CD4-positive, alpha-beta T cell (primary cell): ENCODE measurements around the gene MAST2. TPM values are rescaled to one million over a fixed set of nuclear protein-coding genes. Genes with fewer than 3 reads are reported as not detected.

ENCODE experiments used
- ATAC-seq: fragments of 200-7000 bp; cut with Tn5 transposase; one replicate; pipeline ENCODE4 v1.10.0; 2022; ENCODE audit warnings: mild to moderate bottlenecking; ENCODE audit not compliant: poor library complexity
- CTCF ChIA-PET: fragments of 350-600 bp; sonication (Branson Sonifier 250); formaldehyde crosslinking; loops from one replicate; lab custom pipeline; 2021; ENCODE audit warnings: antibody characterized with exemption, inconsistent platforms; lab: Charles Lee
- POLR2A ChIA-PET: fragments of 350-600 bp; sonication (Branson Sonifier 250); formaldehyde crosslinking; loops from one replicate; lab custom pipeline; 2021; ENCODE audit warnings: antibody characterized with exemption, inconsistent platforms; lab: Charles Lee
- DNase-seq, 14 experiments: peaks; one replicate each; pipeline ENCODE4 v3.0.0-alpha.2; 2013 to 2020; ENCODE audit warnings: mixed read lengths in 2 of 14
- H3K27ac ChIP-seq, 2 donors: one replicate each; pipeline versions ENCODE4 v1.5.1 to v1.7.0; 2013; ENCODE audit warnings: low read length in 2 of 2, low read depth in 1 of 2, mild to moderate bottlenecking in 1 of 2
- H3K27me3 ChIP-seq, 2 experiments: 1 replicate in 1 of 2; 2 replicates in 1 of 2; pipeline versions ENCODE4 v1.6.1 to v1.7.0; 2013; ENCODE audit warnings: low read length in 2 of 2, control low read depth in 1 of 2, mild to moderate bottlenecking in 1 of 2, moderate library complexity in 1 of 2; ENCODE audit not compliant: insufficient read depth in 2 of 2, control insufficient read depth in 1 of 2
- H3K36me3 ChIP-seq: one replicate; pipeline ENCODE4 v1.6.1; 2013; ENCODE audit warnings: low read length, control low read depth; ENCODE audit not compliant: insufficient read depth
- H3K4me1 ChIP-seq: one replicate; pipeline ENCODE4 v1.6.1; 2013; ENCODE audit warnings: low read length, control low read depth; ENCODE audit not compliant: insufficient read depth
- H3K4me3 ChIP-seq: one replicate; pipeline ENCODE4 v1.5.1; 2013; ENCODE audit warnings: mild to moderate bottlenecking, low read length, moderate library complexity
- H3K9me3 ChIP-seq, 2 experiments: 1 replicate in 1 of 2; 2 replicates in 1 of 2; pipeline versions ENCODE4 v1.6.1 to v1.7.0; 2013; ENCODE audit warnings: low read length in 2 of 2, mild to moderate bottlenecking in 2 of 2, control low read depth in 1 of 2, moderate library complexity in 1 of 2; ENCODE audit not compliant: control insufficient read depth in 1 of 2, insufficient read depth in 1 of 2
- H3K27ac Mint-ChIP-seq: one replicate; pipeline ENCODE4 v1.8.0; 2020; ENCODE audit warnings: mixed read lengths
- H3K27me3 Mint-ChIP-seq: one replicate; pipeline ENCODE4 v1.8.0; 2021; ENCODE audit warnings: mixed read lengths
- H3K36me3 Mint-ChIP-seq: one replicate; pipeline ENCODE4 v1.8.0; 2021; ENCODE audit warnings: low read depth, mixed read lengths
- H3K4me1 Mint-ChIP-seq: one replicate; pipeline ENCODE4 v1.8.0; 2021; ENCODE audit warnings: low read depth, mixed read lengths
- H3K4me3 Mint-ChIP-seq: one replicate; pipeline ENCODE4 v1.8.0; 2020; ENCODE audit warnings: mild to moderate bottlenecking, mixed read lengths
- H3K9me3 Mint-ChIP-seq: one replicate; pipeline ENCODE4 v1.8.0; 2020; ENCODE audit warnings: mixed read lengths
- intact Hi-C, 2 experiments: fragments of 100-400 bp; cut with DNase I in 1 of 2; cut with micrococcal nuclease in 1 of 2; formaldehyde crosslinking; loops; one replicate each; pipeline versions ENCODE4 v1.15.1 to v1.9.0; 2023 to 2025; cut with DNase I, micrococcal nuclease
- total RNA-seq, 174 experiments: library from RNA in 2 of 174; stranded (reverse) in 2 of 174; gene quantifications; one replicate each; pipeline ENCODE4 v1.2.3 and lab custom pipeline; 2021 to 2026
- TF ChIP-seq, protein P1 (sequence below): fragments of 200-600 bp; IDR thresholded peaks from one replicate; pipeline ENCODE4 v1.8.0; 2022; ENCODE audit warnings: antibody characterized with exemption, mild to moderate bottlenecking

The MAST2 gene
- total RNA-seq, 2 experiments from 2014 or later = 5.7 to 6.5 TPM

DNA sequence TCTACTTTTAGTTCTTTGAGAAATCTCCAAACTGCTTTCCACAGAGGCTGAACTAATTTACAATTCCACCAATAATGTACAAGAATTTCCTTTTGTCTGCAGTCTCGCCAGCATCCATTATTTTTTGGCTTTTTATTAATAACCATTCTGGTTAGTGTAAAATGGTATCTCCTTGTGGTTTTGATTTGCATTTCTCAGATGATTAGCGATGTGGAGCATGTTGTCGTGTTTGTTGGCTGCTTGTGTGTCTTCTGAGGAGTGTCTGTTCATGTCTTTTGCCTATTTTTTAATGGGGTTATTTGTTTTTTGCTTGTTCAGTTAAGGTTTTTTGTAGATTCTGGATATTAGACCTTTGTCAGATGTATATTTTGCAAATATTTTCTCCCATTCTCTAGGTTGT, 131.5 kb downstream of the MAST2 start:
- POLR2A ChIA-PET = no interaction called here
- no peak overlapping the region for H3K4me3 ChIP-seq
- intact Hi-C loops = no loop called here

DNA sequence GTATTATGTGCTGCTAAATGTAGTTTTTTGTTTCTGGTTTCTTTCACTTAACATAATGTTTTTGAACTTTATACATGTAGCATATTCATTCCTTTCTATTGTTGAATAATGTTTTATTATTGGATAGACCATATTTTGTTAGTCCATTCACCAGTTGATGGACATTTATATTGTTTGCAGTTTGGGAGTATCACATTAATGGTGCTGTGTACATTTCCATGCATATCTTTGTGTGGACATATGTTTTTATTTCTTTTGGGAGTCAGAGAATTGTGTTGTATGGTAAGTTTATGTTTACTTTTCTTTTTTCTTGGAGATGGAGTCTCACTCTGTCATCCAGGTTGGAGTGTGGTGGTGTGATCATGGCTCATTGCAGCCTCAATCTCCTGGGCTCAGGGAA, 134.6 kb downstream of the MAST2 start:
- H3K4me1 Mint-ChIP-seq = no peaks in the 10 kb centered on the region
- ChIA-PET CTCF (no interaction called here), POLR2A (no interaction called here)
- peaks cover 3% of the 10 kb centered on the region for H3K9me3 Mint-ChIP-seq
- H3K27ac ChIP-seq = no peak overlapping the region
- no peak overlapping the region for H3K4me3 ChIP-seq
- intact Hi-C loops = no loop called here
- no peak for DNase-seq
- H3K4me3 Mint-ChIP-seq = no peak overlapping the region
- H3K27ac Mint-ChIP-seq = no peak overlapping the region
- H3K9me3 ChIP-seq = peaks cover 4 to 13% of the 10 kb centered on the region in 2 experiments
- TF ChIP-seq, protein P1, sequence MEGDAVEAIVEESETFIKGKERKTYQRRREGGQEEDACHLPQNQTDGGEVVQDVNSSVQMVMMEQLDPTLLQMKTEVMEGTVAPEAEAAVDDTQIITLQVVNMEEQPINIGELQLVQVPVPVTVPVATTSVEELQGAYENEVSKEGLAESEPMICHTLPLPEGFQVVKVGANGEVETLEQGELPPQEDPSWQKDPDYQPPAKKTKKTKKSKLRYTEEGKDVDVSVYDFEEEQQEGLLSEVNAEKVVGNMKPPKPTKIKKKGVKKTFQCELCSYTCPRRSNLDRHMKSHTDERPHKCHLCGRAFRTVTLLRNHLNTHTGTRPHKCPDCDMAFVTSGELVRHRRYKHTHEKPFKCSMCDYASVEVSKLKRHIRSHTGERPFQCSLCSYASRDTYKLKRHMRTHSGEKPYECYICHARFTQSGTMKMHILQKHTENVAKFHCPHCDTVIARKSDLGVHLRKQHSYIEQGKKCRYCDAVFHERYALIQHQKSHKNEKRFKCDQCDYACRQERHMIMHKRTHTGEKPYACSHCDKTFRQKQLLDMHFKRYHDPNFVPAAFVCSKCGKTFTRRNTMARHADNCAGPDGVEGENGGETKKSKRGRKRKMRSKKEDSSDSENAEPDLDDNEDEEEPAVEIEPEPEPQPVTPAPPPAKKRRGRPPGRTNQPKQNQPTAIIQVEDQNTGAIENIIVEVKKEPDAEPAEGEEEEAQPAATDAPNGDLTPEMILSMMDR = no peak
- no peaks in the 10 kb centered on the region for H3K27me3 ChIP-seq
- no peaks in the 10 kb centered on the region for H3K36me3 Mint-ChIP-seq
- no peaks in the 10 kb centered on the region for H3K4me1 ChIP-seq
- ATAC-seq = no peak
- H3K27me3 Mint-ChIP-seq = no peaks in the 10 kb centered on the region
- H3K36me3 ChIP-seq = no peaks in the 10 kb centered on the region

More for the DNA sequence above, 131.5 kb downstream of the MAST2 start:
- CTCF ChIA-PET = no interaction called here
- no peak for ATAC-seq
- Mint-ChIP-seq H3K9me3 (no peaks in the 10 kb centered on the region), H3K36me3 (no peaks in the 10 kb centered on the region), H3K27me3 (no peaks in the 10 kb centered on the region), H3K4me1 (no peaks in the 10 kb centered on the region), H3K27ac (no peak overlapping the region), H3K4me3 (no peak overlapping the region)
- Histone ChIP-seq H3K36me3 (no peaks in the 10 kb centered on the region), H3K9me3 (no peaks in the 10 kb centered on the region), H3K4me1 (no peaks in the 10 kb centered on the region), H3K27me3 (no peaks in the 10 kb centered on the region), H3K27ac (no peak overlapping the region)
- TF ChIP-seq, protein P1 = no peak
- no peak for DNase-seq

DNA sequence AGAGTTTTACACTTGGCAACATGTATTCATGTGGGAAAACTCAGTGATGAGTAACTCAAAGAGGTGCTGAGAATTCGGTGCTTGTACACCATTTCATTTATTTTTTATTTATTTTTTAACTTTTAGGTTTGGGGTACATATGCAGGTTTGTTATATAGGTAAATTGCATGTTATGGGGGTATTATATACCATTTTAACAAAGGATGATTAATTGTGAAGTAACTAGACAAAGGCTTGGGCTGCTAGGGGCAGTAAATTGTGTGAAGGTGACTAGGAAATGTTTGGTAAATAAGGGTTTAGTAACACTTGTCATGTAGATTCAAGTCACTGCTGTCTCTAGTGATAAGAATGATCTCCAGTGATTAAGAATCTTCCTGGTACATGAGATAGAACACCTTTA, 139.0 kb downstream of the MAST2 start:
- Histone ChIP-seq H3K4me1 (no peaks in the 10 kb centered on the region), H3K27me3 (no peaks in the 10 kb centered on the region), H3K9me3 (peaks cover 4 to 13% of the 10 kb centered on the region in 2 experiments), H3K27ac (no peak overlapping the region), H3K36me3 (no peaks in the 10 kb centered on the region), H3K4me3 (no peak overlapping the region)
- Mint-ChIP-seq H3K27ac (no peak overlapping the region), H3K4me1 (no peaks in the 10 kb centered on the region), H3K27me3 (no peaks in the 10 kb centered on the region), H3K9me3 (peaks cover 5% of the 10 kb centered on the region), H3K36me3 (no peaks in the 10 kb centered on the region), H3K4me3 (no peak overlapping the region)
- intact Hi-C loops = no loop called here
- ChIA-PET POLR2A (no interaction called here), CTCF (no interaction called here)
- TF ChIP-seq, protein P1 = no peak
- ATAC-seq (no peak), DNase-seq (no peak)
